ENCODE measurements around the gene INHBC.

GRCh38 chr12:57479043-57479375, 44.4 kb downstream of the INHBC start:
- TF ChIP-seq, protein P1, sequence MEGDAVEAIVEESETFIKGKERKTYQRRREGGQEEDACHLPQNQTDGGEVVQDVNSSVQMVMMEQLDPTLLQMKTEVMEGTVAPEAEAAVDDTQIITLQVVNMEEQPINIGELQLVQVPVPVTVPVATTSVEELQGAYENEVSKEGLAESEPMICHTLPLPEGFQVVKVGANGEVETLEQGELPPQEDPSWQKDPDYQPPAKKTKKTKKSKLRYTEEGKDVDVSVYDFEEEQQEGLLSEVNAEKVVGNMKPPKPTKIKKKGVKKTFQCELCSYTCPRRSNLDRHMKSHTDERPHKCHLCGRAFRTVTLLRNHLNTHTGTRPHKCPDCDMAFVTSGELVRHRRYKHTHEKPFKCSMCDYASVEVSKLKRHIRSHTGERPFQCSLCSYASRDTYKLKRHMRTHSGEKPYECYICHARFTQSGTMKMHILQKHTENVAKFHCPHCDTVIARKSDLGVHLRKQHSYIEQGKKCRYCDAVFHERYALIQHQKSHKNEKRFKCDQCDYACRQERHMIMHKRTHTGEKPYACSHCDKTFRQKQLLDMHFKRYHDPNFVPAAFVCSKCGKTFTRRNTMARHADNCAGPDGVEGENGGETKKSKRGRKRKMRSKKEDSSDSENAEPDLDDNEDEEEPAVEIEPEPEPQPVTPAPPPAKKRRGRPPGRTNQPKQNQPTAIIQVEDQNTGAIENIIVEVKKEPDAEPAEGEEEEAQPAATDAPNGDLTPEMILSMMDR (IDR thresholded peaks at IDR 0.05) = no peak
- no peak for TF ChIP-seq POLR2A (IDR thresholded peaks at IDR 0.05)
